MCF 10A (cell line): ENCODE measurements around the gene FNDC1. TPM values are rescaled to one million over a fixed set of nuclear protein-coding genes. Genes with fewer than 3 reads are reported as not detected.

ENCODE experiments used
- BruUV-seq: library from RNA; stranded (reverse); fragments of 400-500 nt; replicated peaks from 2 replicates; lab custom pipeline; 2021; lab: Mats Ljungman, UMichigan
- CTCF ChIA-PET: fragments of 300-600 bp; sonication (Branson Sonifier 250); formaldehyde crosslinking; extraction: SDS; loops from one replicate; lab custom pipeline; 2021; ENCODE audit warnings: antibody characterized with exemption, inconsistent platforms; lab: Yijun Ruan, JAX
- POLR2A ChIA-PET: fragments of 300-600, 350-650 bp; sonication (Branson Sonifier 250); formaldehyde crosslinking; extraction: SDS; loops from one replicate; lab custom pipeline; 2020; ENCODE audit warnings: antibody characterized with exemption, inconsistent platforms; lab: Yijun Ruan, JAX
- DNase-seq: peaks from one replicate; pipeline ENCODE4 v3.0.0-alpha.2; 2018; ENCODE audit not compliant: unreplicated experiment
- H3K27ac Mint-ChIP-seq: one replicate; pipeline ENCODE4 v1.8.0; 2022; ENCODE audit warnings: mild to moderate bottlenecking, low read depth, mixed read lengths; ENCODE audit not compliant: unreplicated experiment
- H3K27me3 Mint-ChIP-seq: one replicate; pipeline ENCODE4 v1.8.0; 2022; ENCODE audit warnings: mixed read lengths; ENCODE audit not compliant: insufficient read depth, unreplicated experiment
- H3K36me3 Mint-ChIP-seq: one replicate; pipeline ENCODE4 v1.8.0; 2022; ENCODE audit warnings: mild to moderate bottlenecking, moderate library complexity, mixed read lengths; ENCODE audit not compliant: insufficient read depth, unreplicated experiment
- H3K4me1 Mint-ChIP-seq: one replicate; pipeline ENCODE4 v1.8.0; 2022; ENCODE audit warnings: mixed read lengths; ENCODE audit not compliant: insufficient read depth, unreplicated experiment
- H3K4me3 Mint-ChIP-seq: one replicate; pipeline ENCODE4 v1.8.0; 2022; ENCODE audit warnings: mild to moderate bottlenecking, moderate library complexity, mixed read lengths; ENCODE audit not compliant: unreplicated experiment
- H3K9me3 Mint-ChIP-seq: one replicate; pipeline ENCODE4 v1.8.0; 2022; ENCODE audit warnings: mixed read lengths; ENCODE audit not compliant: unreplicated experiment
- intact Hi-C: fragments of 100-400 bp; cut with micrococcal nuclease; formaldehyde crosslinking; loops from 2 replicates; pipeline ENCODE4 v1.14.1; 2022
- total RNA-seq: library from RNA; stranded (reverse); gene quantifications from 2 replicates; pipeline ENCODE4 v1.2.3, GENCODE V29; 2022
- TF ChIP-seq, protein P1 (sequence below): fragments of 200-600 bp; IDR thresholded peaks from one replicate; pipeline ENCODE4 v1.8.0; 2022; ENCODE audit warnings: antibody characterized with exemption, mild to moderate bottlenecking; ENCODE audit not compliant: unreplicated experiment

Gene FNDC1
- total RNA-seq, 1 experiment from 2014 or later, result not detected

DNA sequence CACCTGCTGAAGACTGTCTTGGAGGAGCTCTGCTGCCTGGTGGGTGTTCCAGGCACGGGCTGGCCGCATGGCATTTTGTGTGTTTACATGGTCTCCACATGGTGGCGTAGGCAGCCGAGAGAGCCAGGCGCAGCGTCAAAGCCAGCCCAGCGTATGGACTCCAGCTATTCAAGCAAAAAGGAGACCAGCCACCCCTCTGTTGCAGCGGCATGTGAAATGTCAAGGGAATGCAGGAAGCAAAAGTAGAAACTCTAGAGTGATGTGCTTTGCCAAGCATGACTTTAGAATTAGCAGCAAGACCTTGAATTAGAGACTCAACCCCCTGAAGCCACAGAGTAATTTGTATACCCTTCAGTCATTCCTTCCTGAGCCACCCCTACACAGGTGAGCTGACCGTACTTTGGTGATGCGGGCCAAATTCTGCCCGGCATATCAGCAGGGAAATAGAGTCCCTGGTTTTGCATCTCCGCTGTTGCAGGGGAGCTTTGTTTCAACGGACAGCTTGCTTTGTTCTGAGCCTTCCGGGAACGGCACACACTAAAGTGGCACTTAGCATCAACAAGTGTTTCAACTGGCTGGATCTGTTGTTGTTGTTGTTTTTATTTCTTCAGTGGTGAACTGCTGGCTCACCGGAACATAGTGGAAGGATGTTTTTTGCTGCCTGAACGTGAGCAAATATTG is 48.5 kb downstream of the FNDC1 start:
- Mint-ChIP-seq H3K4me1 (no peaks in the 10 kb centered on the region), H3K27ac (no peak overlapping the region), H3K36me3 (no peaks in the 10 kb centered on the region), H3K4me3 (no peak overlapping the region), H3K27me3 (peaks cover 46% of the 10 kb centered on the region), H3K9me3 (no peaks in the 10 kb centered on the region)
- TF ChIP-seq, protein P1, sequence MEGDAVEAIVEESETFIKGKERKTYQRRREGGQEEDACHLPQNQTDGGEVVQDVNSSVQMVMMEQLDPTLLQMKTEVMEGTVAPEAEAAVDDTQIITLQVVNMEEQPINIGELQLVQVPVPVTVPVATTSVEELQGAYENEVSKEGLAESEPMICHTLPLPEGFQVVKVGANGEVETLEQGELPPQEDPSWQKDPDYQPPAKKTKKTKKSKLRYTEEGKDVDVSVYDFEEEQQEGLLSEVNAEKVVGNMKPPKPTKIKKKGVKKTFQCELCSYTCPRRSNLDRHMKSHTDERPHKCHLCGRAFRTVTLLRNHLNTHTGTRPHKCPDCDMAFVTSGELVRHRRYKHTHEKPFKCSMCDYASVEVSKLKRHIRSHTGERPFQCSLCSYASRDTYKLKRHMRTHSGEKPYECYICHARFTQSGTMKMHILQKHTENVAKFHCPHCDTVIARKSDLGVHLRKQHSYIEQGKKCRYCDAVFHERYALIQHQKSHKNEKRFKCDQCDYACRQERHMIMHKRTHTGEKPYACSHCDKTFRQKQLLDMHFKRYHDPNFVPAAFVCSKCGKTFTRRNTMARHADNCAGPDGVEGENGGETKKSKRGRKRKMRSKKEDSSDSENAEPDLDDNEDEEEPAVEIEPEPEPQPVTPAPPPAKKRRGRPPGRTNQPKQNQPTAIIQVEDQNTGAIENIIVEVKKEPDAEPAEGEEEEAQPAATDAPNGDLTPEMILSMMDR, result no peak
- no peak for DNase-seq
- POLR2A ChIA-PET, result interaction anchor here (1.1 kb wide), 1 partner anchor 13 kb away, joined by 3 read pairs; no protein-coding TSS in a partner anchor
- intact Hi-C loops, result no loop called here
- no TSS peak for BruUV-seq
- CTCF ChIA-PET, result interaction anchor here (1.0 kb wide), 1 partner anchor 35 kb away, joined by 4 read pairs; no protein-coding TSS in a partner anchor

GRCh38 chr6:159220093-159220492 is 50.9 kb downstream of the FNDC1 start:
- ChIA-PET CTCF (no interaction called here), POLR2A (no interaction called here)
- no peaks in the 10 kb centered on the region for H3K9me3 Mint-ChIP-seq
- no peaks in the 10 kb centered on the region for H3K36me3 Mint-ChIP-seq
- no peak for DNase-seq
- H3K4me1 Mint-ChIP-seq, result no peaks in the 10 kb centered on the region
- H3K4me3 Mint-ChIP-seq, result no peak overlapping the region
- intact Hi-C loops, result no loop called here
- peaks cover 69% of the 10 kb centered on the region for H3K27me3 Mint-ChIP-seq
- no TSS peak for BruUV-seq
- no peak overlapping the region for H3K27ac Mint-ChIP-seq
- TF ChIP-seq, protein P1, result no peak

- no peak for DNase-seq
- Mint-ChIP-seq H3K4me1 (no peaks in the 10 kb centered on the region), H3K9me3 (no peaks in the 10 kb centered on the region), H3K4me3 (no peak overlapping the region), H3K27ac (no peak overlapping the region), H3K36me3 (no peaks in the 10 kb centered on the region), H3K27me3 (peaks cover 85% of the 10 kb centered on the region)
- CTCF ChIA-PET, result no interaction called here
- POLR2A ChIA-PET, result no interaction called here
- no TSS peak for BruUV-seq
- intact Hi-C loops, result no loop called here
- TF ChIP-seq, protein P1, result no peak
Observed at GRCh38 chr6:159221486-159222170, 52.4 kb downstream of the FNDC1 start.

DNA sequence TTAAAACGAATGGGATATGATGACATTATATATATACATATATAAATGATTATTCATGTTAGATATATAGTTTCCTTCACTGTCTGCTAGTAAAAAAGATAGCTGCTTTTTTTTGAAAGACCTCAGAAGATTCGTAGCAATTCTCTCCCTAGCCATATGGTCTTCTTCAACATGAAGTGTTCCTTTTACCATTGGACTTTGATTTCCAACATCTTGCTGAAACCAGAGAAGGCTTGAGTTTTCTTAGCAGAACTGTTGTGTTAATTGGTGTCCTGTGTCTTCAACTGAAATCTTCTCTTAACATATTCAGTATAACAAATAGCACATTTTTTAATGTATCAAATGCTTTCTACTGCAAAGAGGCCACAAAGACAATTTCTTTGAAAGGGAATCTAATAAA is 55.3 kb downstream of the FNDC1 start:
- DNase-seq, result no peak
- no peak overlapping the region for H3K27ac Mint-ChIP-seq
- no peaks in the 10 kb centered on the region for H3K36me3 Mint-ChIP-seq
- TF ChIP-seq, protein P1, result no peak
- intact Hi-C loops, result no loop called here
- no TSS peak for BruUV-seq
- peaks cover 92% of the 10 kb centered on the region for H3K27me3 Mint-ChIP-seq
- ChIA-PET CTCF (no interaction called here), POLR2A (no interaction called here)
- no peaks in the 10 kb centered on the region for H3K9me3 Mint-ChIP-seq
- H3K4me3 Mint-ChIP-seq, result no peak overlapping the region
- no peaks in the 10 kb centered on the region for H3K4me1 Mint-ChIP-seq
